Measurements from ENCODE around the gene DUSP1. TPM values are rescaled to one million over a fixed set of nuclear protein-coding genes. Genes with fewer than 3 reads are reported as not detected.

DUSP1 gene
- total and polyA plus RNA-seq, 7 donors, result 81.8 to 287 (median 141) TPM

DNA sequence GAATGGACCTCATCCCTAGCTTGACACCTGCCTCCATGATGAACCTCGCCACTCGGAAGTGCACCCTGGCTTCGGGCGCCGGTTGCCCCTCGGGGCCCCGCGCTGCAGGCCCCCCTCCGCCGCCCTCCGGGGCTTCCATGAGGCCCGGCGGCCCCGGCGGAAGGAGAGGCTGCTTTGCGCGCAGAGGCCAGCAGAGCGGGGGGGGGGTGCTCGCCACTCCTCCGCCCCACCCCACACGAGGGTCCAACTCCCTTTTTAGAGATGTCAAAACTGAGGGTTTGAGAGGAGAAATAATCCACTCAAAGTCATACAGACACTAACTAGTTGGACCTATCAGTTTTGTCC, 7.9 kb downstream of the DUSP1 start:
- DNase-seq, result no peak
- TF ChIP-seq CTCF (IDR thresholded peaks at IDR 0.05), result no peak
- no peak overlapping the region for H3K4me3 ChIP-seq
- no peaks in the 10 kb centered on the region for H3K9me3 ChIP-seq
- 92 to 94% (median 93%) methylated on average over 21 of the region's 21 CpGs for WGBS, 3 donors
- no peaks in the 10 kb centered on the region for H3K27me3 ChIP-seq (ENCODE audit: insufficient read depth in 3 of 3, low read length in 2 of 3)
- H3K4me1 ChIP-seq, result peaks cover 21% of the 10 kb centered on the region
- intact Hi-C loops (cut with DNase I), result loop anchor here in 1 of 2 donors (2.0 kb wide), 1 partner anchor 44 kb away; no protein-coding TSS in a partner anchor
- no peak for ATAC-seq
- H3K36me3 ChIP-seq (ENCODE audit: insufficient read depth in 1 of 2, low read depth in 1 of 2), result peaks cover 0 to 8% of the 10 kb centered on the region in 2 donors
- no peak overlapping the region for H3K27ac ChIP-seq

DNA sequence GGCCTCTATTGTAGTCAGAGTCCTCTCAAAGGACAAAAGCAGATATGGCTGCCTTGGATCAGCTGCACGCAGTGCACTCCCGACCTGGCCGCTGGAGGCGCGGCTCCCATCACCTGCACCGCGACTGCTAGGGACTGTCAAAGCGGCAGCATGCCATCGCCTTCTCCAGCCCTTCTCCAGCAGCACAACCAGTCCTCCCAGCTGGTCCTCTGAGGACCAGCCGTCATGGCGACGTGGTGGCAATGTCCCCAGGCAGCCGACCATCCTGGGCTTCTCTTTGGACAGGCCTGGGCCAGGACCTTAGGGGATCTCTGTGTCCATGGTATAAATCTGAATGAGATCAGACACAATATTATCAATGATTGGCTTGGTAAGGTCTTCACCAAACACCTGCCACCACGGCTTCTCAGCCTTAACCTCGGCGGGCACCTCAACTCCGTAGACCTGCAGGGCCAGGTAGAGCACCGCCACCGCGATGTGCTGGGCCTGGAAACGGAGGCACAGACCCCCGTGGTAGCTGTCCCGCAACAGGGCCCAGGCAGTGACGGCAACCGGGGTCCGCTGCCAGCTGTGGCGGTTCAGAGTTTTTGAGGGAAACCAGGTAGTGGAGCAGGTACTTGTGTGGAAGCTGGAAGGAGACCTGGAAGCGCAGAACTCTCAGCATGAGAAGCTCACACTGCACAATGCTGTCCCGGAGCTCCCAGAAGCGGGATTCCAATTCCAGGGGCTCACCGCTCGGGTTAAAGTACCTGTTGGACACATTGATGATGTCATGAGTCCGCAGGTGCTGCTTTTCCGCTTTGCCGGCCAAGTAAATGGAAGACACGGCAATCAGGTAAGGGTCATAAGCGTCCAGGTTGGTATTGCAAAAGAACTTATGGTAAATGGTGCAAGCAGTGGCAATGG, 8.5 kb downstream of the DUSP1 start:
- H3K9me3 ChIP-seq, result no peaks in the 10 kb centered on the region
- DNase-seq (no peak), ATAC-seq (no peak)
- H3K36me3 ChIP-seq (ENCODE audit: insufficient read depth in 1 of 2, low read depth in 1 of 2), result peaks cover 0 to 2% of the 10 kb centered on the region in 2 donors
- H3K27me3 ChIP-seq (ENCODE audit: insufficient read depth in 3 of 3, low read length in 2 of 3), result no peaks in the 10 kb centered on the region
- H3K4me1 ChIP-seq, result peaks cover 21% of the 10 kb centered on the region
- TF ChIP-seq CTCF (IDR thresholded peaks at IDR 0.05), result no peak
- intact Hi-C loops (cut with DNase I), result loop anchor here in 1 of 2 donors (2.0 kb wide), 1 partner anchor 44 kb away; no protein-coding TSS in a partner anchor
- H3K27ac ChIP-seq, result no peak overlapping the region
- 95 to 96% (median 95%) methylated on average over 37 of the region's 37 CpGs for WGBS, 3 donors
- no peak overlapping the region for H3K4me3 ChIP-seq

DNA sequence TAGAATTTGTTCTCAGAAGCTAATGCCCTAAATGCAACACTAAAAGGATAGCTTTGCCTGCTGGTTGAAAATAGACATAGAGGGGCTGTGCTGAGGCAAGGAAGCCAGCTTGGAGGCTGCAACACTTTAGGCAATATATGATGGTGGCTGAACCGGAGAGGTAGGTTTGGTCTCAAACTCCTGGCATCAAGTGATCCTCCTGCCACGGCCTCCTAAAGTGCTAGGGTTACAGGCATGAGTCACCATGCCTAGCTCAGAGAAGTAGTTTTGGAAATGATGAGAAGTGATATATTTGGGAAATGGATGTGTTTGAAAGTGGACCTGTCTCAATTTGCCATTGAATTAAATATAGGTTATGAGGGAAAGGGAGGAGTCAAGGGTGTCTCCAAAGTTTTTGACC, 10.0 kb downstream of the DUSP1 start:
- no peak for TF ChIP-seq CTCF (IDR thresholded peaks at IDR 0.05)
- Histone ChIP-seq H3K36me3 (ENCODE audit: insufficient read depth in 1 of 2, low read depth in 1 of 2) (no peaks in the 10 kb centered on the region), H3K27me3 (ENCODE audit: insufficient read depth in 3 of 3, low read length in 2 of 3) (no peaks in the 10 kb centered on the region), H3K4me1 (peaks cover 12% of the 10 kb centered on the region), H3K27ac (no peak overlapping the region), H3K9me3 (no peaks in the 10 kb centered on the region), H3K4me3 (no peak overlapping the region)
- no peak for ATAC-seq
- intact Hi-C loops (cut with DNase I), result no loop called here
- no peak for DNase-seq
- WGBS, 3 donors, result 58 to 77% (median 61%) methylated on average over 2 of the region's 2 CpGs

GRCh38 chr5:172760136-172760535, 10.9 kb downstream of the DUSP1 start:
- H3K27me3 ChIP-seq (ENCODE audit: insufficient read depth in 3 of 3, low read length in 2 of 3), result no peaks in the 10 kb centered on the region
- peaks cover 4% of the 10 kb centered on the region for H3K9me3 ChIP-seq
- intact Hi-C loops (cut with DNase I), result no loop called here
- ATAC-seq, result no peak
- H3K4me3 ChIP-seq, result no peak overlapping the region
- no peak for TF ChIP-seq CTCF (IDR thresholded peaks at IDR 0.05)
- H3K27ac ChIP-seq, result no peak overlapping the region
- WGBS, 3 donors, result 97 to 100% (median 98%) methylated on average over 1 of the region's 1 CpG
- H3K36me3 ChIP-seq (ENCODE audit: insufficient read depth in 1 of 2, low read depth in 1 of 2), result no peaks in the 10 kb centered on the region
- peaks cover 5% of the 10 kb centered on the region for H3K4me1 ChIP-seq
- no peak for DNase-seq
